ENCODE data around the gene RTKN2. TPM values are rescaled to one million over a fixed set of nuclear protein-coding genes. Genes with fewer than 3 reads are reported as not detected.
A peak's percentile ranks its signal among the peaks of the same experiment; 100 is the strongest.

The RTKN2 gene
- total and polyA plus RNA-seq, 9 of the 15 experiments (the other 6 are each of a cell fraction or from before 2014, with no cell fraction given): 0.03 to 0.11 (median 0.05) TPM; not detected in 2

DNA sequence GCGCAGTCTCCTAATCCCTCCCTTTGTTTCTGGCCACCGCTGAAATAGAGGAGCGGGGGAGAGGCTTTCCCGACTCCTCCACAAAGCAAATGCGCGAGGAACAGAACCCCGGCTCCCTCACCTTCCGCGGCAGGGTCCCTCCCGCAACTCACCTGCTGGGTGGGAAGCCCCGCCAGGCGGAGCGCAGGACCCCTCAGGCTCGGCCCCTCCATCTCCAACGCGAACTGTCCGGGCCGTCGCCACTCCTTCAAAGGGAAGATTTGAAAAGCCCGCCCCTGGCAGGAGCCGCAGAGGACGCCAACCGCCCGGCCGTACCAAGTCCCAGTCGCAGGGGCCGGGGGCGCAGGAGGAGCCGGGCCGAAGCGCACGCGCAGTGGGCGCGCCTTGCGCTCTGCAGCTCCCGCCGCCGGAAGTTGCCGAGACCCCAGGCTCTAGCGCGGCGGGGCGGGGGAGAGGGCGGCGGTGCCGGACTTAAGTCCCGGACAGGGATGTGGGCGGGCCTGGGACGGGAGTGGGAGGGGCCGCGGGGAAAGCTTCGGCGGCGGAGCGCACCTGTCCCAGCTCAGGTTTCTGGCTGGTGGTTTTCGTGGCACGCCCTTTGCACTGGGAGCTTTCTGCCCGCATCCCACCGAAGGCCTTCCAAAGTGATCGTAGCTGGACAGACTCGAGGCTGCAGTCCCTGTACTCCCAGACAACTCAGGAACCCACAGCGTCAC is at the start of gene RTKN2 (continued):
- TF ChIP-seq, protein P1, sequence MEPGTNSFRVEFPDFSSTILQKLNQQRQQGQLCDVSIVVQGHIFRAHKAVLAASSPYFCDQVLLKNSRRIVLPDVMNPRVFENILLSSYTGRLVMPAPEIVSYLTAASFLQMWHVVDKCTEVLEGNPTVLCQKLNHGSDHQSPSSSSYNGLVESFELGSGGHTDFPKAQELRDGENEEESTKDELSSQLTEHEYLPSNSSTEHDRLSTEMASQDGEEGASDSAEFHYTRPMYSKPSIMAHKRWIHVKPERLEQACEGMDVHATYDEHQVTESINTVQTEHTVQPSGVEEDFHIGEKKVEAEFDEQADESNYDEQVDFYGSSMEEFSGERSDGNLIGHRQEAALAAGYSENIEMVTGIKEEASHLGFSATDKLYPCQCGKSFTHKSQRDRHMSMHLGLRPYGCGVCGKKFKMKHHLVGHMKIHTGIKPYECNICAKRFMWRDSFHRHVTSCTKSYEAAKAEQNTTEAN (CRISPR knock-in tag; IDR thresholded peaks at IDR 0.05): no peak
- TF ChIP-seq SP1 (CRISPR knock-in tag; IDR thresholded peaks at IDR 0.05): 0 out of 2 replicates have a peak, but pooled peaks have one; percentile 45
- TF ChIP-seq GABPB1 (CRISPR knock-in tag; IDR thresholded peaks at IDR 0.05): peak; percentile 63
- TF ChIP-seq RFX7 (CRISPR knock-in tag; IDR thresholded peaks at IDR 0.05): no peak
- no peak for TF ChIP-seq DNMT1 (IDR thresholded peaks at IDR 0.05)
- TF ChIP-seq, protein P2, sequence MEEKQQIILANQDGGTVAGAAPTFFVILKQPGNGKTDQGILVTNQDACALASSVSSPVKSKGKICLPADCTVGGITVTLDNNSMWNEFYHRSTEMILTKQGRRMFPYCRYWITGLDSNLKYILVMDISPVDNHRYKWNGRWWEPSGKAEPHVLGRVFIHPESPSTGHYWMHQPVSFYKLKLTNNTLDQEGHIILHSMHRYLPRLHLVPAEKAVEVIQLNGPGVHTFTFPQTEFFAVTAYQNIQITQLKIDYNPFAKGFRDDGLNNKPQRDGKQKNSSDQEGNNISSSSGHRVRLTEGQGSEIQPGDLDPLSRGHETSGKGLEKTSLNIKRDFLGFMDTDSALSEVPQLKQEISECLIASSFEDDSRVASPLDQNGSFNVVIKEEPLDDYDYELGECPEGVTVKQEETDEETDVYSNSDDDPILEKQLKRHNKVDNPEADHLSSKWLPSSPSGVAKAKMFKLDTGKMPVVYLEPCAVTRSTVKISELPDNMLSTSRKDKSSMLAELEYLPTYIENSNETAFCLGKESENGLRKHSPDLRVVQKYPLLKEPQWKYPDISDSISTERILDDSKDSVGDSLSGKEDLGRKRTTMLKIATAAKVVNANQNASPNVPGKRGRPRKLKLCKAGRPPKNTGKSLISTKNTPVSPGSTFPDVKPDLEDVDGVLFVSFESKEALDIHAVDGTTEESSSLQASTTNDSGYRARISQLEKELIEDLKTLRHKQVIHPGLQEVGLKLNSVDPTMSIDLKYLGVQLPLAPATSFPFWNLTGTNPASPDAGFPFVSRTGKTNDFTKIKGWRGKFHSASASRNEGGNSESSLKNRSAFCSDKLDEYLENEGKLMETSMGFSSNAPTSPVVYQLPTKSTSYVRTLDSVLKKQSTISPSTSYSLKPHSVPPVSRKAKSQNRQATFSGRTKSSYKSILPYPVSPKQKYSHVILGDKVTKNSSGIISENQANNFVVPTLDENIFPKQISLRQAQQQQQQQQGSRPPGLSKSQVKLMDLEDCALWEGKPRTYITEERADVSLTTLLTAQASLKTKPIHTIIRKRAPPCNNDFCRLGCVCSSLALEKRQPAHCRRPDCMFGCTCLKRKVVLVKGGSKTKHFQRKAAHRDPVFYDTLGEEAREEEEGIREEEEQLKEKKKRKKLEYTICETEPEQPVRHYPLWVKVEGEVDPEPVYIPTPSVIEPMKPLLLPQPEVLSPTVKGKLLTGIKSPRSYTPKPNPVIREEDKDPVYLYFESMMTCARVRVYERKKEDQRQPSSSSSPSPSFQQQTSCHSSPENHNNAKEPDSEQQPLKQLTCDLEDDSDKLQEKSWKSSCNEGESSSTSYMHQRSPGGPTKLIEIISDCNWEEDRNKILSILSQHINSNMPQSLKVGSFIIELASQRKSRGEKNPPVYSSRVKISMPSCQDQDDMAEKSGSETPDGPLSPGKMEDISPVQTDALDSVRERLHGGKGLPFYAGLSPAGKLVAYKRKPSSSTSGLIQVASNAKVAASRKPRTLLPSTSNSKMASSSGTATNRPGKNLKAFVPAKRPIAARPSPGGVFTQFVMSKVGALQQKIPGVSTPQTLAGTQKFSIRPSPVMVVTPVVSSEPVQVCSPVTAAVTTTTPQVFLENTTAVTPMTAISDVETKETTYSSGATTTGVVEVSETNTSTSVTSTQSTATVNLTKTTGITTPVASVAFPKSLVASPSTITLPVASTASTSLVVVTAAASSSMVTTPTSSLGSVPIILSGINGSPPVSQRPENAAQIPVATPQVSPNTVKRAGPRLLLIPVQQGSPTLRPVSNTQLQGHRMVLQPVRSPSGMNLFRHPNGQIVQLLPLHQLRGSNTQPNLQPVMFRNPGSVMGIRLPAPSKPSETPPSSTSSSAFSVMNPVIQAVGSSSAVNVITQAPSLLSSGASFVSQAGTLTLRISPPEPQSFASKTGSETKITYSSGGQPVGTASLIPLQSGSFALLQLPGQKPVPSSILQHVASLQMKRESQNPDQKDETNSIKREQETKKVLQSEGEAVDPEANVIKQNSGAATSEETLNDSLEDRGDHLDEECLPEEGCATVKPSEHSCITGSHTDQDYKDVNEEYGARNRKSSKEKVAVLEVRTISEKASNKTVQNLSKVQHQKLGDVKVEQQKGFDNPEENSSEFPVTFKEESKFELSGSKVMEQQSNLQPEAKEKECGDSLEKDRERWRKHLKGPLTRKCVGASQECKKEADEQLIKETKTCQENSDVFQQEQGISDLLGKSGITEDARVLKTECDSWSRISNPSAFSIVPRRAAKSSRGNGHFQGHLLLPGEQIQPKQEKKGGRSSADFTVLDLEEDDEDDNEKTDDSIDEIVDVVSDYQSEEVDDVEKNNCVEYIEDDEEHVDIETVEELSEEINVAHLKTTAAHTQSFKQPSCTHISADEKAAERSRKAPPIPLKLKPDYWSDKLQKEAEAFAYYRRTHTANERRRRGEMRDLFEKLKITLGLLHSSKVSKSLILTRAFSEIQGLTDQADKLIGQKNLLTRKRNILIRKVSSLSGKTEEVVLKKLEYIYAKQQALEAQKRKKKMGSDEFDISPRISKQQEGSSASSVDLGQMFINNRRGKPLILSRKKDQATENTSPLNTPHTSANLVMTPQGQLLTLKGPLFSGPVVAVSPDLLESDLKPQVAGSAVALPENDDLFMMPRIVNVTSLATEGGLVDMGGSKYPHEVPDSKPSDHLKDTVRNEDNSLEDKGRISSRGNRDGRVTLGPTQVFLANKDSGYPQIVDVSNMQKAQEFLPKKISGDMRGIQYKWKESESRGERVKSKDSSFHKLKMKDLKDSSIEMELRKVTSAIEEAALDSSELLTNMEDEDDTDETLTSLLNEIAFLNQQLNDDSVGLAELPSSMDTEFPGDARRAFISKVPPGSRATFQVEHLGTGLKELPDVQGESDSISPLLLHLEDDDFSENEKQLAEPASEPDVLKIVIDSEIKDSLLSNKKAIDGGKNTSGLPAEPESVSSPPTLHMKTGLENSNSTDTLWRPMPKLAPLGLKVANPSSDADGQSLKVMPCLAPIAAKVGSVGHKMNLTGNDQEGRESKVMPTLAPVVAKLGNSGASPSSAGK (IDR thresholded peaks at IDR 0.05): 0 out of 2 replicates have a peak, but pooled peaks have one; percentile 13
- TF ChIP-seq CXXC5 (CRISPR knock-in tag; IDR thresholded peaks at IDR 0.05): peak; percentile 42; the same call in 1 of the 2 replicates
- TF ChIP-seq, protein P3, sequence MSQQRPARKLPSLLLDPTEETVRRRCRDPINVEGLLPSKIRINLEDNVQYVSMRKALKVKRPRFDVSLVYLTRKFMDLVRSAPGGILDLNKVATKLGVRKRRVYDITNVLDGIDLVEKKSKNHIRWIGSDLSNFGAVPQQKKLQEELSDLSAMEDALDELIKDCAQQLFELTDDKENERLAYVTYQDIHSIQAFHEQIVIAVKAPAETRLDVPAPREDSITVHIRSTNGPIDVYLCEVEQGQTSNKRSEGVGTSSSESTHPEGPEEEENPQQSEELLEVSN (IDR thresholded peaks at IDR 0.05; ENCODE audit: borderline replicate concordance in 1 of 2, extremely low read depth in 1 of 2, insufficient read depth in 1 of 2, insufficient read length in 1 of 2, low read depth in 1 of 2, low read length in 1 of 2, poor library complexity in 1 of 2, severe bottlenecking in 1 of 2): peak in 1 of 2 experiments; percentile 63
- peak; percentile 14; the same call in 1 of the 2 replicates for TF ChIP-seq JUND (IDR thresholded peaks at IDR 0.05; ENCODE audit: borderline replicate concordance, low read depth, low read length)
- no peak for TF ChIP-seq JUND (tag; IDR thresholded peaks at IDR 0.05; ENCODE audit: borderline replicate concordance, low read depth, low read length)
- TF ChIP-seq TEAD4 (IDR thresholded peaks at IDR 0.05; ENCODE audit: low read length): no peak
- no peak for TF ChIP-seq TEAD4 (CRISPR knock-in tag; IDR thresholded peaks at IDR 0.05; ENCODE audit: borderline replicate concordance)
- peak; percentile 33; the same call in 1 of the 2 replicates for TF ChIP-seq ZFX (CRISPR knock-in tag; IDR thresholded peaks at IDR 0.05)

Measured in K562 (cell line).